ENCODE data around the gene TYMS. TPM values are rescaled to one million over a fixed set of nuclear protein-coding genes. Genes with fewer than 3 reads are reported as not detected.

The TYMS gene
- total and polyA plus RNA-seq, 9 of the 15 experiments (the other 6 are each of a cell fraction or from before 2014, with no cell fraction given), result 69.1 to 409 (median 175) TPM

- 0 out of 2 replicates have a peak, but pooled peaks have one; percentile 20 for TF ChIP-seq THRB (CRISPR knock-in tag; conservative IDR thresholded peaks at IDR 0.05)
- no peak for TF ChIP-seq ZC3H8 (IDR thresholded peaks at IDR 0.05)
- TF ChIP-seq SETDB1 (IDR thresholded peaks at IDR 0.05; ENCODE audit: low read length), result no peak
- TF ChIP-seq HINFP (tag; conservative IDR thresholded peaks at IDR 0.05; ENCODE audit: low read depth), result peak; percentile 99
- TF ChIP-seq ELF4 (CRISPR knock-in tag; IDR thresholded peaks at IDR 0.05), result peak; percentile 46; the same call in 1 of the 2 replicates
- peak; percentile 97 for TF ChIP-seq ZBTB5 (IDR thresholded peaks at IDR 0.05)
- TF ChIP-seq CEBPZ (IDR thresholded peaks at IDR 0.05; ENCODE audit: borderline replicate concordance, low read depth, low read length), result 0 out of 2 replicates have a peak, but pooled peaks have one; percentile 7
- 0 out of 2 replicates have a peak, but pooled peaks have one; percentile 15 for TF ChIP-seq E2F3 (CRISPR knock-in tag; IDR thresholded peaks at IDR 0.05)
- TF ChIP-seq ZNF57 (CRISPR knock-in tag; IDR thresholded peaks at IDR 0.05), result 0 out of 2 replicates have a peak, but pooled peaks have one; percentile 34
- 0 out of 2 replicates have a peak, but pooled peaks have one; percentile 47 for TF ChIP-seq SUPT5H (IDR thresholded peaks at IDR 0.05)
- 0 out of 2 replicates have a peak, but pooled peaks have one; percentile 17 for TF ChIP-seq HES1 (IDR thresholded peaks at IDR 0.05; ENCODE audit: low read depth)
- no peak for TF ChIP-seq ZNF583 (CRISPR knock-in tag; IDR thresholded peaks at IDR 0.05)
- peak in 1 of 3 experiments; percentile 70 for TF ChIP-seq YY1 (IDR thresholded peaks at IDR 0.05; ENCODE audit: borderline replicate concordance in 1 of 3, control insufficient read depth in 1 of 3, extremely low read depth in 1 of 3, insufficient read depth in 3 of 3, insufficient read length in 1 of 3, insufficient replicate concordance in 2 of 3, low read depth in 1 of 3, low read length in 2 of 3)
- TF ChIP-seq CC2D1A (IDR thresholded peaks at IDR 0.05), result peak; percentile 98
Observed at GRCh38 chr18:711310-711656, 53.8 kb downstream of the TYMS start (continued).
